HEK293 (cell line): ENCODE measurements around the gene PRKCE.

ENCODE experiments used
- HOXC10 ChIP-seq: sonication (generic); formaldehyde crosslinking; IDR thresholded peaks from 2 replicates; pipeline ENCODE4 v1.8.1; 2023; ENCODE audit warnings: mild to moderate bottlenecking, missing genetic modification reagents
- HOXD13 ChIP-seq: sonication (generic); formaldehyde crosslinking; IDR thresholded peaks from 2 replicates; pipeline ENCODE4 v1.8.0; 2022; ENCODE audit warnings: missing genetic modification reagents, borderline replicate concordance
- KLF8 ChIP-seq: fragments of 450-650 bp; formaldehyde crosslinking; IDR thresholded peaks from 2 replicates; pipeline ENCODE4 v1.5.1; 2016; ENCODE audit warnings: missing biosample characterization, missing genetic modification characterization
- KLF9 ChIP-seq: fragments of 450-650 bp; formaldehyde crosslinking; IDR thresholded peaks from 2 replicates; pipeline ENCODE4 v1.5.1; 2016; ENCODE audit warnings: missing biosample characterization, missing genetic modification characterization, low read depth
- SETDB1 ChIP-seq: IDR thresholded peaks from one replicate; pipeline ENCODE4 v1.6.1; 2017; ENCODE audit warnings: mild to moderate bottlenecking, low read length, moderate library complexity, mixed read lengths; ENCODE audit not compliant: insufficient read length
- SP3 ChIP-seq: fragments of 450-650 bp; formaldehyde crosslinking; IDR thresholded peaks from 2 replicates; pipeline ENCODE4 v1.5.1; 2016; ENCODE audit warnings: missing biosample characterization, missing genetic modification characterization
- SP7 ChIP-seq: fragments of 450-650 bp; formaldehyde crosslinking; IDR thresholded peaks from 2 replicates; pipeline ENCODE4 v1.5.1; 2016; ENCODE audit warnings: missing biosample characterization, missing genetic modification characterization
- ZBTB48 ChIP-seq: fragments of 450-650 bp; formaldehyde crosslinking; IDR thresholded peaks from 2 replicates; pipeline ENCODE4 v1.5.1; 2016; ENCODE audit warnings: missing biosample characterization, missing genetic modification characterization
- ZBTB49 ChIP-seq: fragments of 450-650 bp; formaldehyde crosslinking; IDR thresholded peaks from 2 replicates; pipeline ENCODE4 v1.5.1; 2016; ENCODE audit warnings: missing biosample characterization, missing genetic modification characterization, low read depth
- ZNF114 ChIP-seq: fragments of 450-650 bp; formaldehyde crosslinking; IDR thresholded peaks from 2 replicates; pipeline ENCODE4 v1.5.0; 2017; ENCODE audit warnings: missing biosample characterization, missing genetic modification characterization
- ZNF121 ChIP-seq: fragments of 450-650 bp; formaldehyde crosslinking; IDR thresholded peaks from 2 replicates; pipeline ENCODE4 v1.5.1; 2016; ENCODE audit warnings: missing biosample characterization, missing genetic modification characterization
- ZNF132 ChIP-seq: fragments of 450-650 bp; formaldehyde crosslinking; IDR thresholded peaks from 2 replicates; pipeline ENCODE4 v1.5.1; 2017; ENCODE audit warnings: missing biosample characterization, missing genetic modification characterization, borderline replicate concordance
- ZNF133 ChIP-seq: fragments of 450-650 bp; formaldehyde crosslinking; IDR thresholded peaks from 2 replicates; pipeline ENCODE4 v1.5.1; 2016; ENCODE audit warnings: missing biosample characterization, missing genetic modification characterization
- ZNF169 ChIP-seq: fragments of 450-650 bp; formaldehyde crosslinking; IDR thresholded peaks from 2 replicates; pipeline ENCODE4 v1.5.1; 2016; ENCODE audit warnings: missing biosample characterization, missing genetic modification characterization
- ZNF24 ChIP-seq: fragments of 450-650 bp; formaldehyde crosslinking; IDR thresholded peaks from 2 replicates; pipeline ENCODE4 v1.5.1; 2016; ENCODE audit warnings: missing biosample characterization, missing genetic modification characterization
- ZNF48 ChIP-seq: fragments of 450-650 bp; formaldehyde crosslinking; IDR thresholded peaks from 2 replicates; pipeline ENCODE4 v1.5.1; 2016; ENCODE audit warnings: missing biosample characterization, missing genetic modification characterization
- ZNF514 ChIP-seq: fragments of 450-650 bp; formaldehyde crosslinking; IDR thresholded peaks from 2 replicates; pipeline ENCODE4 v1.5.1; 2016; ENCODE audit warnings: missing biosample characterization, missing genetic modification characterization
- ZNF561 ChIP-seq: fragments of 450-650 bp; IDR thresholded peaks from 2 replicates; pipeline ENCODE4 v1.5.1; 2018; ENCODE audit warnings: missing biosample characterization, missing genetic modification characterization, borderline replicate concordance
- ZNF610 ChIP-seq: fragments of 450-650 bp; formaldehyde crosslinking; IDR thresholded peaks from 2 replicates; pipeline ENCODE4 v1.5.1; 2016; ENCODE audit warnings: missing biosample characterization, missing genetic modification characterization, borderline replicate concordance
- ZNF621 ChIP-seq: fragments of 450-650 bp; formaldehyde crosslinking; IDR thresholded peaks from 2 replicates; pipeline ENCODE4 v1.5.1; 2017; ENCODE audit warnings: missing biosample characterization, missing genetic modification characterization
- ZNF629 ChIP-seq: fragments of 450-650 bp; formaldehyde crosslinking; IDR thresholded peaks from 2 replicates; pipeline ENCODE4 v1.5.1; 2017; ENCODE audit warnings: missing biosample characterization, missing genetic modification characterization
- ZNF654 ChIP-seq: fragments of 450-650 bp; formaldehyde crosslinking; IDR thresholded peaks from 2 replicates; pipeline ENCODE4 v1.5.1; 2016; ENCODE audit warnings: low read depth, missing biosample characterization, missing genetic modification characterization
- ZNF670 ChIP-seq: fragments of 450-650 bp; formaldehyde crosslinking; IDR thresholded peaks from 2 replicates; pipeline ENCODE4 v1.5.1; 2016; ENCODE audit warnings: missing biosample characterization, missing genetic modification characterization, low read depth
- ZNF776 ChIP-seq: fragments of 450-650 bp; formaldehyde crosslinking; IDR thresholded peaks from 2 replicates; pipeline ENCODE4 v1.5.0; 2017; ENCODE audit warnings: missing biosample characterization, missing genetic modification characterization, borderline replicate concordance
- ZSCAN4 ChIP-seq: fragments of 450-650 bp; formaldehyde crosslinking; IDR thresholded peaks from 2 replicates; pipeline ENCODE4 v1.5.1; 2017; ENCODE audit warnings: missing biosample characterization, missing genetic modification characterization
- ZSCAN5A ChIP-seq: fragments of 450-650 bp; formaldehyde crosslinking; IDR thresholded peaks from 2 replicates; pipeline ENCODE4 v1.5.1; 2016; ENCODE audit warnings: missing biosample characterization, missing genetic modification characterization
- TF ChIP-seq, protein P1 (sequence below): fragments of 450-650 bp; formaldehyde crosslinking; optimal IDR thresholded peaks from 2 replicates; pipeline ENCODE3; 2016; ENCODE audit warnings: missing biosample characterization, mild to moderate bottlenecking, missing genetic modification characterization
- TF ChIP-seq, protein P2 (sequence below): fragments of 450-650 bp; formaldehyde crosslinking; IDR thresholded peaks from 2 replicates; pipeline ENCODE4 v1.5.0; 2017; ENCODE audit warnings: missing biosample characterization, missing genetic modification characterization, borderline replicate concordance
- TF ChIP-seq, protein P3 (sequence below): fragments of 450-650 bp; formaldehyde crosslinking; IDR thresholded peaks from 2 replicates; pipeline ENCODE4 v1.5.1; 2017; ENCODE audit warnings: missing biosample characterization, mild to moderate bottlenecking, missing genetic modification characterization, moderate library complexity

Gene PRKCE

DNA sequence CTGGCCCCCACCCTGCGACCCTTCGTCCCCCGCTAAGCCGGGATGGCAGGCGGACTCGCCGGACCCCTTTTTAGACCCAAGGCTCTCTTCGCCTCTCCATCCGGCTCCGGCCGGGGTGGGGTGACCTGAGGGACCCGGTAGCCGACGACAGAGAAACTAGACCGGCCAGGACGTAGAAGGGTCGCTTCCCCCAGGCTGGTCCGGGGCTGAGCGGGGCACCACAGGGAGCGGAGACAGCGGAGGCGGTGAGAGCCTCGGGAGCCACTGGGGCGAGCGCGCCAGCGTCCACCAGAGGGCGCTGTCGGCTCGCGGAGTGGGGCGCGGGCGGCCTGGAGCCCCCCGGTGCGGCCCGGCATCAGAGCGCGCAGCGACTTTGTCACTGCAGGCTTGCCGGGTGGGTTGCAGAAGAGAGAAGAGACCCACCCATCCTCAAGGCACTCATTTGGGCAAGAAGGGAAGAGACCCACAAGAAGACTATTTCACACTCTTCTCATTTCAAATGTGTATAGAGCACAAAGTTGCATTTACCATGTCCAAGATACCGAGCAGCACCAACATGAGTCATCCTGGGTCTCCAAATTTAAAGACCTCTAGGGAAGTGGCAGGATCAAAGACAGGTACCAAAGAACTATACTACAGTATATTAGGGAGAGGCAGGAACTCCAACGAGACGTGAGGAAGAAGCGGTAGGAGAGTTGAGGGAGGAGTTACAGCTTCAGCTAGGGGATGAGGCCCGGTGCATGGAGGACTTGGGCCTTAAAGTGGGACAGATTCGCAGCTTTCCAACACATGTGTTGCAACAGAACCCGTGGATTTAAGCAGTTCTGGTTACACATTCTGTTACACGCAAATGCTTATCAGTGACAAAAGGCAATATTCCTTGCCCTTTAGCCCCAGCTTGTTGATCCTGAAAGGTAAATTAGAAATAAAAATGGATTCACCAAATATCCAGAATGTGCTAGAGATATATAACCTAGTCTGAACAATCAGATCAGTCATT is 7.6 kb upstream of the PRKCE start (continued):
- TF ChIP-seq, protein P1, sequence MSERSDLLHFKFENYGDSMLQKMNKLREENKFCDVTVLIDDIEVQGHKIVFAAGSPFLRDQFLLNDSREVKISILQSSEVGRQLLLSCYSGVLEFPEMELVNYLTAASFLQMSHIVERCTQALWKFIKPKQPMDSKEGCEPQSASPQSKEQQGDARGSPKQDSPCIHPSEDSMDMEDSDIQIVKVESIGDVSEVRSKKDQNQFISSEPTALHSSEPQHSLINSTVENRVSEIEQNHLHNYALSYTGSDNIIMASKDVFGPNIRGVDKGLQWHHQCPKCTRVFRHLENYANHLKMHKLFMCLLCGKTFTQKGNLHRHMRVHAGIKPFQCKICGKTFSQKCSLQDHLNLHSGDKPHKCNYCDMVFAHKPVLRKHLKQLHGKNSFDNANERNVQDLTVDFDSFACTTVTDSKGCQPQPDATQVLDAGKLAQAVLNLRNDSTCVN (tag by site-specific recombination): peak; percentile 55
- TF ChIP-seq, protein P2, sequence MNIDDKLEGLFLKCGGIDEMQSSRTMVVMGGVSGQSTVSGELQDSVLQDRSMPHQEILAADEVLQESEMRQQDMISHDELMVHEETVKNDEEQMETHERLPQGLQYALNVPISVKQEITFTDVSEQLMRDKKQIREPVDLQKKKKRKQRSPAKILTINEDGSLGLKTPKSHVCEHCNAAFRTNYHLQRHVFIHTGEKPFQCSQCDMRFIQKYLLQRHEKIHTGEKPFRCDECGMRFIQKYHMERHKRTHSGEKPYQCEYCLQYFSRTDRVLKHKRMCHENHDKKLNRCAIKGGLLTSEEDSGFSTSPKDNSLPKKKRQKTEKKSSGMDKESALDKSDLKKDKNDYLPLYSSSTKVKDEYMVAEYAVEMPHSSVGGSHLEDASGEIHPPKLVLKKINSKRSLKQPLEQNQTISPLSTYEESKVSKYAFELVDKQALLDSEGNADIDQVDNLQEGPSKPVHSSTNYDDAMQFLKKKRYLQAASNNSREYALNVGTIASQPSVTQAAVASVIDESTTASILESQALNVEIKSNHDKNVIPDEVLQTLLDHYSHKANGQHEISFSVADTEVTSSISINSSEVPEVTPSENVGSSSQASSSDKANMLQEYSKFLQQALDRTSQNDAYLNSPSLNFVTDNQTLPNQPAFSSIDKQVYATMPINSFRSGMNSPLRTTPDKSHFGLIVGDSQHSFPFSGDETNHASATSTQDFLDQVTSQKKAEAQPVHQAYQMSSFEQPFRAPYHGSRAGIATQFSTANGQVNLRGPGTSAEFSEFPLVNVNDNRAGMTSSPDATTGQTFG (tag by site-specific recombination): no peak
- TF ChIP-seq ZNF24 (tag by site-specific recombination) (0 out of 2 replicates have a peak, but pooled peaks have one; percentile 5), ZNF132 (no peak), ZNF514 (tag by site-specific recombination) (no peak), ZSCAN4 (tag by site-specific recombination) (no peak), ZBTB48 (tag by site-specific recombination) (no peak), SP7 (0 out of 2 replicates have a peak, but pooled peaks have one; percentile 21), ZNF654 (tag by site-specific recombination) (peak; percentile 42), SP3 (tag by site-specific recombination) (no peak), ZNF621 (tag by site-specific recombination) (no peak), ZNF114 (tag by site-specific recombination) (no peak), ZSCAN5A (tag by site-specific recombination) (no peak), ZBTB49 (tag by site-specific recombination) (no peak), ZNF629 (tag by site-specific recombination) (no peak; the same call in 1 of the 2 replicates), KLF9 (tag by site-specific recombination) (no peak), ZNF169 (tag by site-specific recombination) (no peak), SETDB1 (no peak), HOXC10 (CRISPR knock-in tag) (no peak), ZNF133 (tag by site-specific recombination) (no peak), HOXD13 (CRISPR knock-in tag) (no peak), ZNF610 (tag by site-specific recombination) (0 out of 2 replicates have a peak, but pooled peaks have one; percentile 21), ZNF670 (tag by site-specific recombination) (no peak), ZNF776 (tag by site-specific recombination) (no peak), ZNF561 (peak; percentile 74; the same call in 1 of the 2 replicates), ZNF121 (no peak), ZNF48 (tag by site-specific recombination) (no peak), KLF8 (tag by site-specific recombination) (peak; percentile 29; the same call in 1 of the 2 replicates)
- TF ChIP-seq, protein P3, sequence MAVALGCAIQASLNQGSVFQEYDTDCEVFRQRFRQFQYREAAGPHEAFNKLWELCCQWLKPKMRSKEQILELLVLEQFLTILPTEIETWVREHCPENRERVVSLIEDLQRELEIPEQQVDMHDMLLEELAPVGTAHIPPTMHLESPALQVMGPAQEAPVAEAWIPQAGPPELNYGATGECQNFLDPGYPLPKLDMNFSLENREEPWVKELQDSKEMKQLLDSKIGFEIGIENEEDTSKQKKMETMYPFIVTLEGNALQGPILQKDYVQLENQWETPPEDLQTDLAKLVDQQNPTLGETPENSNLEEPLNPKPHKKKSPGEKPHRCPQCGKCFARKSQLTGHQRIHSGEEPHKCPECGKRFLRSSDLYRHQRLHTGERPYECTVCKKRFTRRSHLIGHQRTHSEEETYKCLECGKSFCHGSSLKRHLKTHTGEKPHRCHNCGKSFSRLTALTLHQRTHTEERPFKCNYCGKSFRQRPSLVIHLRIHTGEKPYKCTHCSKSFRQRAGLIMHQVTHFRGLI (tag by site-specific recombination): no peak
